Activated T-cell treated with anti-CD3 and anti-CD28 coated beads, Interleukin-2, amount 50 U/mL, for 1 hour (primary cell): ENCODE measurements around the gene ACTR1A.

Experiments used
- DNase-seq: peaks from one replicate; pipeline ENCODE4 v3.0.0-alpha.2; 2020

ACTR1A gene

DNA sequence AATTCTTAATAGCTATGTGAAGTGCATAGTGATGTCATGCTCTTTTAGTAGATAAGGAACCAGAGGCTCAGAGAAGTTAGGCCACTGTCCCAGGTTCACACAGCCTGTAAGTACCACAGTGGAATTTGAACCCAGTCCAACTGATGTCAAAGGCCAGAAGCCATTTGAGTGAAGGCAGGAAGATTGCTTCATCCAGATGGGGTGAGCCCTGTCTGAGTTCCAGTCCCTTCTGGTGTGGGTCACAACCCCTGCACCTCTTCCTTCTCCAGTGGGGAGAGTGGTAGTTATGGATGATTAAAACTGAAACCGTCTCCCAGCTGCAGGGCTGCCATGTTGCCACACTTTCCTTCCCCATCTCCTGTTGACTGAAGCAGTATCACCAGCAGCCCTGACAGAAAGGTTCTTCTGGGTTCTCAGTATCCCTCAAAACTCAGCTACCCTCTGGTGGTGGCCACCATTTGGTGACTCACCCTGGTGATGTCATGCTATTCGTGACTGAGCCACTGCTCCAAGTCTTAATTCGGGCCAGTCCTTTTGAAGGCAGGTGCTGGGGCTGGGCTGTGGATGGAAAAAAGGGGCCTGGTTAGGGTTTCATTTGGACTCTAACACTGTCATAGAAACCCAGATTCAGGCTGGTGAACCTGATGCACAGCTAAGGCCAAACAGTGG is 49.7 kb downstream of the ACTR1A start:
- peak; percentile 44 for DNase-seq

DNA sequence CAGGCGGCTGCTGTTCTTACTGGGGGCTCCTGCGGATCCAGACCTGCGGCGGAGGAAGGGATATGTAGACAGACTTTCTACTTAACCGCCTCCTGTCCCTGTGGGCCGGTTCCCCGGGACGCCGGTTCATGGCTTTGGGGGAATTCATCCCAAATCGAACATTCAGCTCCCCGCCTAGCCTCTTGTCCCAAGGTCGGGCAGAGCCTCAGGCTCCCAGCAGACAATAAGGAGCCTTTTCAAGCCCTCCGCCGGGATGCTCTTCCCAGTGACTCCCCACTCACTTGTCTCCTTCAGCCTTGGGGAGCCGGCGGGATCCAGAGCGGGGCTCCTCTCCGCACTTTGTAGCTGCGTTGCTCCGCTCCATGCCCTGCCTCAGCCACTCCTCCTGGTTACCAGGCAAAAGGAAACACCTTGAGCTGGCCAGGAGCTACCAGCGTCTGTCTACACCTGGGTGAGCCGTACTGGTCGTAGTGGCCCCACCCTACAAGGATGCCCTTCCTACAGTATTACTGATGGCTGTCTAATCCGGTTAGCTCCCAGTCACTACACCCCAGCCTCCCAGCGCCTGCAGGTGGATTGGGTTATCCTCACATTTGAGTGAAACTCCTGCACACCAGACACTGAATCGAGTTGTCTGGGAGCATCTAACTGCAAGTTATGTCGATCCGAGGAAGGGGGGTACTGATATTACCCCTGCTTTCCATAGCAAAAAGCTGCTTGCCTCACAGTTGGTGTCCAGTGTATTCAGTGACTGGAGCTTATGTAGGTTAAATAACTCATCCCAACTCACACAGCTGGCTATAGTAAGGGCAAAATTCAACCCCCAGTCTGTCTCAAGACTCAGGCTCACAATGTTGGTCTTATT is 51.2 kb downstream of the ACTR1A start, which contains the start of gene C10orf95:
Gene C10orf95, minus strand, starts transcription at position 439 of the 865 bp plus-strand sequence. CDS start 450 bp downstream, outside the sequence.
- DNase-seq: no peak

DNA sequence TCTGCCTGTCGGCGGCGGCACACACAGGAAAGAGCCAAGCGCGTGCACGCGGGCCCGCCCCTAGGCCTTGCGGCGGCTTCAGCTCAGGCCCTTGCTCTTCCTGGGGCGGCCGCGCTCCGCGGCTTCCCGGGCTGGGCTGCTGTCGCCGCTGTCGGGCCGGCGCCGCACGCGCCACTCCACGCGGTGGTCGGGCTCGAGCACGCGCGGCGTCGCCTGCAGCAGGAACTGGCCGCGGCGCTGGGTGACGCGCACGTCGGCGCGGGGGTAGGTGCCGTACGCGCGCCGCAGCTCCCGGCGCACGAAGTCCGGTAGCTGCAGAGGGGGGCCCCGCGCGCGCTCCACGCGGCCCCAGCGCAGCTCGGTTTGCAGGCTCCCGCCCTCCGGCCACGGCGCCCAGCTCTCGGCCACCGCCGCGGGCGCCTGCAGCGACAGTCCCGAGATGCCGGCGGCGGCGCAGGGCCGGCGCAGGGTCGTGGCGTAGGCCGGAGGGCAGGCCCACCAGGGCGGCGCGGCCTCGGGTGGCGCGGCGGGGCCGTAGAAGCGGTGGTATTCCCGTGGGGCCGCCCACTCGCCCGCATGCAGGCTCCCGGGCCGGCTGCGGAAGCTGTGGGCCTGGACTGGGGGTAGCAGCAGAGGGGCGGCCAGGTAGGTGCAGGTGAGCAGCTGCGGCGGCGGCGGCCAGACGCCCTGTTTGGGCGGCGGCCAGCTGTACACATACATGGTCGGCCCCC is 52.0 kb downstream of the ACTR1A start:
- peak; percentile 90 for DNase-seq

DNA sequence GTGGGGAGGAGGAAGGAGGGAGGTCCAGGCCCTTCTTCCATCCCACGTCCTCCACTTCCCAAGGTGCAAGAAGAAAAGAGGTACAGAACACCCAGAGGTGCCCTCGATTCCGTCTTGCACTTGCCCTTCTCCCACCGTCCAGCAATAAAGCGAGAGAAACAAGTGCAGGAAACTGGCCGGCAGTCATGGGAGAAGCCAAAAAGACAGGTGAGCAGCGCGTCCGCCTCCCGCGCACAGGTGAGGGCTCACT is 52.5 kb downstream of the ACTR1A start:
- no peak for DNase-seq

DNA sequence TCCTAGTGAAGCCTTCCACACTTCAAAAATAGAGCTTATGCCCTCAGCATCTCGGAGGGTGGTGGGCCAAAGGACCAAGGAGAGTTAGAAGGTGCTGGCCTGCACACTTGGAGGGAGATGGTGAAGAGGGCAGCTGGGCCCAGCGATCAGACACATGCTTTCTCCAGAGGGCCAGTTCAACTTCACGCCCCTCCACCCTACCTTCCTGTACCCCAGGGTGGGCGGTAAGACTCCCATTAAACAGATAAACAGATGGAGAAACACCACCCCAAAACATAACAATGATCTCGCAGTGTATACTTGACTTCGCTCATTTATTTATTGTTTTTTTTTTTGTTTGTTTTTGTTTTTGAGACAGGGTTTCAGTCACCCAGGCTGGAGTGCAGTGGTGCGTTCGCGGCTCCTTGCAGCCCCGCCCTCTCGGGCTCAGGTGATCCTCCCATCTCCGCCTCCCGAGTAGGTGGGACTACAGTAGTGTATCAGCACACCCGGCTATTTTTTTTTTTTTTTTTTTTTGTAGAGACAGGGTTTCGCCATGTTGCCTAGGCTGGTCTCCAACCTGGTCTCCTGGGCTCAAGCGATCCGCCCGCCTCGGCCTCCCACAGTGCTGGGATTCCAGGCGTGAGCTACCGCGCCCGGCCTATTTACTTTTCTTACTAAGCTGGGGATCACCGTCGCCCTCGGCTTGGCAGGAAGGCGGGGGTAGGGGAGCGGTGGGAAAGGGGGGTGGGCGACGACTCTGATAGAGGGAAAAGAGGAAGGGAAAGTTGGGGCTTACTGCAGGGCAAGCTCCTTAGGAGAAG is 53.0 kb downstream of the ACTR1A start:
- DNase-seq: peak; percentile 85

DNA sequence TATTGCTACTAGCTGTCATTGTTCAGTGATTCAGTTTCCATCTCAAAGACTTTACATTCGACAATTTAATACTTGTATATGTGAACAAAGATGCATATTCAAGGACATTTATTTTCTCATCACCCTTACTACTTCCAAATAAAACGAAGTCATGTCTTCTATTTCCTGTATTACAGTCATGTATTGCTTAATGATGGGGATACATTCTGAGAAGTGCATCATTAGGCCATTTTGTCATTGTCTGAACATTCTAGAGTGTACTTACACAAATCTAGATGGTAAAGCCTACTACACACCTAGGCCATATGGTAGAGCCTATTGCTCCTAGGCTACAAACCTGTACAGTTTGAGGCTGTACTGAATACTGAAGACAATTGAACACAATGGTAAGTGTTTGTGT is 57.7 kb downstream of the ACTR1A start:
- DNase-seq: no peak

DNA sequence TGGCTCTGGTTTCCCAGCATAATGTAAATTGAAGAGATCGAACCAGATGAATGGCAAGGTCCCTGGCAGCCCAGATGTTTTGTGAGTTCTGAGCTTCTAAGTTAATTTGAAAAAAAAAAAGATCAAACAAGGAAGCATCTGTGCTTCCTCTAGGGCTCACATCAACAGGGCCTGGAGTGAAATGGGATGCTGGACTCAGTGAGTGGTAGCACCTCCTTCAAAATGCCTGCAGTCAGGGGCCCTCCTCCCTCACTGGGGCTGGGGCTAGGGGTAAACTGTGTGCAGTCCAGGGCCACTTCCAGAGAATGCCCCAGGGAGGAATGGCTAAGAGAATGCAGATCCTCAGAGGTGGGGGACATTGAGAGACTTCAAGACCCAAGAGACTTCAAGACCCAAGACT is 64.1 kb downstream of the ACTR1A start:
- no peak for DNase-seq

DNA sequence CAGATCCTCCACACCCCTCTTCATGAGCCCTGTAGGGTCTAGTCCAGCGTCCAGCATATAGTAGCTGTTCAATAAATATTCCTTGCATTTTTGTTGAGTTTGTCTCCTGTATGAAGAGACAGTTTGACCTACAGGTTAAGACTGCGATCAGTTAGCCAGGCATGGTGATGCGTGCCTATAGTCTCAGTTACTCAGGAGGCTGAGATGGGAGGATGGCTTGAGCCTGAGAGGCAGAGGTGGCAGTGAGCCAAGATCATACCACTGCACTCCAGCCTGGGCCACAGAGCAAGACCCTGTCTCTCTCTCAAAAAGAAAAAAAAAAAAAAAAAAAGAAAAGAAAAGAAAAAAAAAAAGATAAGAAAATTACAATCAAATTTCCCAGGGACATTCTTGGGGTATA is 65.0 kb downstream of the ACTR1A start:
- no peak for DNase-seq

DNA sequence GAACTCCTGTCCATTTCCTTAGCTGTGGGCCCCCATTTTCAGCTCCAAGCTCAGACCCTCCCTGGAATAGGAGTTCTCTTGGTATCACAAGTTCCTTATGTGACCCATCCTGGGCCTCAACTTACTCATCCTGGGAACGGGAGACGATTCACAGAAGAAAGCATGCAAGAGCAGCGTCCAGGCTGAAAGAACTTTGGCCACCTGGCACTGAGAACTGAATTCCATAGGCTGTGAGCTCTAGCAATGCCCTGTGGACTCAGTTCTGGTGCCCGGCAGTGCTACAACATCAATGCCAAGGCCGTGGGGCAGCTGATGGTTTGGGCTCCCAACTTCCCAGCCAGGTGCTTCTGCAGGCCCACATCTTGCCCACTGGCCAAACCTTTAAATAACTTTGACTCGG is 66.2 kb downstream of the ACTR1A start:
- no peak for DNase-seq

DNA sequence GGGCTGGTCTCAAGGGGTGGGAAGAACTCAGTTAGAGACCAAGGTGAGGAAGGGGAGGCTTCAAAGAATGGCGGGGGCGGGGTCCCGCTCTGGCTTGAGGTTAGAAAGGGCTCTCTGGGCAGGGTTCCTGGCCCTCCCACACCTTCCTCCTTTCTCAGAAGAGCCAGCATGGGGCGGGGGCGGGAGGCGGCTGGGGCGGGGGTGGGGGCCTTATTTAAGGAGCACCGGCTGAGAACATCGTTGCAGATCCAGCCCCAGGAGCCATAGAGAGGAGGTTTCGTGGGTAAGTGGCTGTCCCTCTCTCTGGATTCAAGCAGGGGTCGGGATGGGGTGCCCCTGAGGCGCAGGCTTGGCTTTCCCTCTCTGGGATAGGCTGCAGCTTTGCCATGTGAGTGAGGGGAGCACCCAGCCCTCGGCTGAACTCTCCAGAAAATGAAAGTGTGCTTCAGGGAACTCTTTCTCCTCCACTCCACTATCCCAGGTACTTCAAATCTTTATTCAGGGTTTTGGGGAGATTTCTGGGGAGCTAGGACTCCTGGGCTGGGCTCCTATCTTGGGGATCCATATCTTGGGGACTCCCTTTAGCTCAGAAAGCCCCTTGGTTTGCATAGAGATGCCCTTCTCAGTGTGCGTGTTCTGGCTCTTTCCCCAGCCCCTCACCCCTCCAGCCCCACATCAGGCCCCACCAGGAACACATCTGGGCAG is 66.8 kb downstream of the ACTR1A start:
- no peak for DNase-seq

DNA sequence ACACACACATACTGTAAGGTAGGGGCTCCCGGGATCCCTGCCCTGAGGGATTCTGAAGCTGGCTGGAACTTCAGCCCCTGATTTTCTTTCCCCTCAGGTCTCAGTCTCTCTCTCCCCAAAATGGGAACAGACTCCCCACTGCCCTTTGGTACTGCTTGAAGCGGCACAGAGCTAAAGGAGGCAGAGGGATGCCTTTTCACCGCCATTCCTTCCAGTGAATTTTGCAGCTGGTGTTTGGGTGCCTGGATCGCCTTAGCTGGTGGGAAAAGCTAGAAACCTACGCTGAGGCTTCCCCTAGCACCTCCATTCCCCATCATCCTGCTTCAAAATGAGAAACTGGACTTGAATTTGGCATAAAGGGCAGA is 67.4 kb downstream of the ACTR1A start:
- no peak for DNase-seq

DNA sequence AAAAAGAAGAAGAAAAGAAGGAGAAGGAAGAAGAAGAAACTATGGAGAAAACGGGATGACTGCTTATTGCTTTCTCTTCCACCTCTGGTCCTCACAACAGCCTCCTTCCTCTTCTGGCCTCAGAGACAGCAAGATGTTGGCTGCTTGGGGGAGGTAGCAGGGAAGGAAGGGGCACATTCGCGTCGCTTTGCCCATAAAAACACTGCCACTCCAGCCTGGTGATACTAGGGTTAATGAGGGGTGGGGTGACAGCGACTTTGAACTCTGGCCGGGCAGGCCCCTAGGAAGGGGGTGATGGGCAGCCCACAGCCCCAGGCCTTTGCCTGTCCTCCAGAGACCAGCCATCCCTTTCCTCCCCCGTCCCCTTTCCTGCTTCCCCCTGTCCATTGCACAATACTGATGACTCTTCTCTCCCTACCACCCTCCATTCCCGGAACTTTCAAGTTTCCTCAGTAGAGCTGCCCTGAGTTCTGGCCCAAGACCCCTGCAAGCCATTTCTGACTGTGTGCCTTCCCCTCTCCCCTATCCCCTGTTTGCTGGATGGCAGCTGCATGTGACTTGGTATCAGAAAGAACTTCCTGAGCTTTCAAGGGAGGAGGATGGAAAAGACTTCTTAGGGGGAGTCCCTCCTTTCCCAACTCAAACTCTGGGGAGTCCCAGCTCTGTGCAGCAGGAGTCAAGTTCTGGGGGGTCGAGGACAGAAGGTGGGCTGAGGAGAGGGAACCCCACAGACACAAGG is 67.9 kb downstream of the ACTR1A start:
- DNase-seq: no peak

DNA sequence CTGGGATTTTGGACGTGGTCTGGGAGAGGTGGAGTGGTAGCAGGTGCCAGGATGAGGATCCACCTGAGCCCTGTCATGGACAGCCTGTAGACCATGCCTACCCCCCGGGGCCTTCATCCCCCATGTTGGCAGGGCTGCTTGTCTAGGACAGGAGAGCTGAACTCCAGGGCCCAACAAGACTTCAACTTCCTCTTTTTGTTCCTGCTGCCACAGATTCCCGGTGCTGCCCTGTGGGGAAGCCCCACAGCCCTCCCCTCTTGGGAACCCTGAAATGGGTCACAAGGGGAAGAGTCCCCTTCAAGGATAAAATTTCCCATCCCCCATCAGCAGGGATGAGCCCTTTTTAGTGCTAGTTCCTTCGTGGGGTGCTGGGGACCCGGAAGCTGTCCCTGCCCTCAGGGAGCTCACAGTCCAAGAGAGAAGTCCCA is 68.9 kb downstream of the ACTR1A start:
- no peak for DNase-seq

DNA sequence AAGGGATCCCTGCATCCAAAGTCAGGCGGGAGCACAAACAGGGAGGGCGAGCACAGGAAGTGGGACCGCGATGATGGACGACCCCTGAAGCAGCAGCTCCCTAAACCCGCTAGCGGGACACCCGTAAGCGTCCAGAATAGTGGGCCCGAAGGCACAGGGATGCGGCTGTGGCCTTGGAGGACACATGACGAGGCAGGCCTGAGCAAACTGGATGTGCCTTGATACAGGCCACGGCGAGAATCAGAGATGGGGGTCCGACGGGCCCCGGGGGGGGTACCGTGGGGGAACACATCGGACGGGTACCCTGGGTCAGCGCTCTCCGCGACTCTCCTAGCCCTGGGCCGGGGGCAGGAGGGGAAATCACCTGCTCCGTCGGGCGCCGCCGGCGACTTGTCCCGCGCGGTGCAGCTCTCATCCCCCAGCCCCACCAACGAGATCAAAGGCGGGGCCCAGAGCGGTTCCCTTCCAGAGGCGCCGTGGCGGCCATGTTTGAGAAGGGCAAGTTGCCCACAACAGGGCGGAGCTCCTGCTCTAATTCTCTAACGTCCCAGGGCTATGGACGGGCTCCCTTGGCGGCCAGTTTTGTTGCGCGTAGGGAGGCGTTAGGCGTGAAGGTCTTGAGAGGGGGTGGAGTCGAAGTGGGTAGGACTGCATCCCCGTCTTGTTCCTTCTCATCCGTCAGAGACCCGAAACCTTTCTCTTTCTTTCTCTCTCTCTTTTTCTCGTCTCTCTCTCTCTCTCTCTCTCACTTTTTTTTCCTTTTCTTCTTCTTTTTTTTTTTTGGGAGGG is 70.2 kb downstream of the ACTR1A start, which contains the start of gene CUEDC2:
Gene CUEDC2, minus strand, starts transcription at position 413 of the 789 bp plus-strand sequence. CDS start 7,386 bp downstream, outside the sequence.
- DNase-seq: peak; percentile 99

DNA sequence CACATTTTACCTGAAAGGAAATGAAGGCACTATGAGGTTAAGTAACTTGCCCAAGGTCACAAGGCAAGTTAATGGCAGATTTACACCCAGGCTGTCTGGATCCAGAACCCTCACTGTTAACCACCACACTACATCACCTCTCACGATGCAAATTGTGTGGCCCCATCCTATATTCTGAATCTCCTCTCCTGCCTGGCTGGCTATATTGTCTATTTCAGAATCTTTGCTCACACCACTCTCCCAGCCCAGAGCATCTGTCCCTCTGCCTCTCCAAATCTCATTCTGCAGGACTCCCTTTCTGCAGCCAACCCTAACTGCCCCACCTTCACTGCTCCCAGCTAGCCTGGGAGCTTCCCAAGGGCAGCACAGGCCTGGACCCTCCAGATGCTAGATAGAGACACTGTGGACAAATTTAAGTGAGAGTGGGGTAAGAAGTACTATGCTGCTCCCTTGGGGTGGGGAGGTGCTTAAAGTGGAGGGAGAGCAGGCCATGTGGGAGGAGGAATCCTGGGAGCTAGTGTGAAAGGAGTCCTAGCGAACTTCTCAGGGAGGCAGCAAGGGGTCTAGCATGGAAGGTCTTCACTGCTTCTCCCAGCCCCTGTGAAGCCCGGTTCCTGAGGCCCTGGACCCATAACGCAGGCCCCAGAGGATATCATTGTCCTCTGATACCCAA is 70.9 kb downstream of the ACTR1A start:
- DNase-seq: no peak

DNA sequence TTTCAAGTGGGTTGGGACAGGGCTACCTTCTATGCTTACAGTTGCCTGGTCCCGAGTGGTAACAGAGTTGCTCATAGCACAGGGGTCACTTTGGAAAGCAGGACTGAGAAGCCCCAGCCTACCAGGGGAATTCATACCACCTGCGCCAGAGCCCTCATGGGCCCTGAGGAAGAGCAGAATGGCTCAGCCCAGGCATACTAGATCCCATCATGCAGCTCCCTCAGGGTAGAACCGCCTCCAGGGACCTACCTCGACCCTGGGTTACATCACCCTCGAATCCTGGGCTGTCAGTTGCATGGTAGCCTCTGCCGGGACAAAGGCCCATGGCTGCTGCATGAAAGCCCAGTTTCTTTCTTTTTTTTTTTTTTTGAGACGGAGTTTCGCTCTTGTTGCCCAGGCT is 73.0 kb downstream of the ACTR1A start:
- no peak for DNase-seq
